HG02943 (cell line): Measurements from ENCODE around the gene EVL.

Source experiments
- ATAC-seq: cut with Tn5 transposase; IDR thresholded peaks from one replicate; pipeline ENCODE4 v1.9.1; 2021; ENCODE audit warnings: mild to moderate bottlenecking, low read depth, moderate library complexity; ENCODE audit not compliant: unreplicated experiment

Gene EVL

DNA sequence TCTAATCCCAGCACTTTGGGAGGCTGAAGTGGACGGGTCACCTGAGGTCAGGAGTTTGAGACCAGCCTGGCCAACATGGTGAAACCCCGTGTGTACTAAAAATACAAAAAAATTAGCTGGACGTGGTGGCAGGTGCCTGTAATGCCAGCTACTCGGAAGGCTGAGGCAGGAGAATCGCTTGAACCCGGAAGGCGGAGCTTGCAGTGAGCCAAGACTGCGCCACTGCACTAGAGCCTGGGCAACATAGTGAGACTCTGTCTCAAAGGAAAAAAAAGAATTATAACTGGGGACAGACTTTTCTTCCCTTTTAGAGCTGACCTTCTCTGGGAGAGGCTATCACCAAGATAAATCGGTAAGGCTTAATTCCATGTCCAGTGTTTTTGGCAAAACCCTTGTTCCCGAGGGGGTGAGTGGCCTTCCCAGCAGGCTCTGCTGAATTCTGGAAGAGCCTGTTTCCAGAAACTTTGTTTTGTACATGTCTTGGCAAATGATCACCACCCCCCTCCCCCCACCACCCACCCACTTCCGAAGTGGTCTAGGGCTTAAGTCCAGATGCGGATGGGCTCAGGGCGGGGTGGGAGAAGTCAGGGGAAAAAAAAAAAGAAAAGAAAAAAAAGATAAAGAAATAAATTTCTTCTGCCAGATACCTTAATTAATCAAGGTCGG is 126.5 kb downstream of the EVL start:
- no peak for ATAC-seq

DNA sequence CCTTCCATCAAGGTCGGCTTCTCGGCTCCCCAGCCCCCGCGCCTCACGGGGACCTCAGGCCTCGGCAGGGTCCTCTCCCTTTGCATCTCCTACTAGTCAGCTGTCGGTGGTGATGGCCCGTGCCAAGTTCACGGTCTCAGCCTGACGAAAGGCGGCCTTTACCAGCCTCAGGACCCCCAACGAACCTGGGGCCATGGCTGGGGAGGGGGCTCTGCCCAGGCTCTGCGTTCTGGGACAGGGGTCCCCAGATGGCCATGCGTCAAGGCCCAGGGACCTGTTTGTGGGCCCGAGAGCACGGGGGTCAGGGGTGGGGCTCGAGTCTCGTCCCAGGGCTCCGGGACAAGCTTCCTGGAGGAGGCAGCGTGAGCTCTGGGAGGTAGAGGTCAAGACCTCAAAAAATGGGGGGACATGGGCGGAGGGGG is 127.0 kb downstream of the EVL start:
- ATAC-seq = no peak

DNA sequence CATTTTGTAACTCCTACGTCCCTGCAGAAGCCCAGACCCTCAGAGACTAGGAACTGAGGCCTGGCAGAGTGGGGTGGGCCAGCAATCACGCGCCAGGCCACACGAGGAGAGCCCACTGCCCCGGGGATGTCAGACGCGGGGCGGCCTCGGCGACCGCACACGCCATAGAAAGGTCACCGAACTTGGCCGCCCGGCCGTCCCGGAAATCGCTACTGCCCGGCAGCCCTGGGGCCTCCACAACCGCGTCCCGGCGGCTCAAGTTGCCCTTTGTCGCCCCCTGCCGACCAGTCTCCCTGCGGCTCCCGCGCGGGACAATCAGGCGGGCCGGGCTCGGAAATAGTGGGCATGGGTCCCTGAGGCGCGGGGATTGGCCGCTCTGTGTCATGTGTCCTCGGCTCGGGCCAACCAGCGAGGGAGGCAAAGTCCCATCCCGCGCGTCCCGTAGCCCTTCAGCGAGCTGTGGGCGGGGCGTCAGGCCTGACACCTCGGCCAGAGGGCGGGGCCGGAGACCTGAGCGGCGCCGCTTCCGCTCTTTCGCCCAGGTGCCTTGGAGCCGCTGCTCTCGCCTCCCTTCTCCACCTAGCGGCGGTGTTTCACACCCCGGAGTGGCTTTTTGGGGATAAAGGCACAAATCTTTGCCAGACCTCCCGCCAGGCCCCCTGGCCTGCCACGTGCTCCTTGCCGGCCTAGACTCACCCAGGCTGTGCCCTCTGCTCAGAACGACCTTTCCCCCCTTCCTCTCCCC is 127.6 kb downstream of the EVL start:
- ATAC-seq = peak; percentile 99
